ENCODE measurements around the gene AGPAT3. TPM values are rescaled to one million over a fixed set of nuclear protein-coding genes. Genes with fewer than 3 reads are reported as not detected.

Gene AGPAT3
- polyA plus RNA-seq, 2 donors, result 15.3 to 18.6 TPM

GRCh38 chr21:43930074-43930847 is 65.2 kb downstream of the AGPAT3 start:
- WGBS, 2 donors, result 89 to 91% methylated on average over 23 to 25 of the region's 25 CpGs
- no peak overlapping the region for H3K4me3 ChIP-seq (ENCODE audit: low read depth in 1 of 2, low read length in 2 of 2)
- H3K9me3 ChIP-seq (ENCODE audit: control insufficient read depth in 2 of 2, insufficient read depth in 1 of 2, low read depth in 1 of 2, low read length in 1 of 2), result no peaks in the 10 kb centered on the region
- peaks cover 4 to 28% of the 10 kb centered on the region in 2 donors for H3K4me1 ChIP-seq (ENCODE audit: control insufficient read depth in 2 of 2, insufficient read depth in 2 of 2, low read length in 1 of 2)
- H3K27ac ChIP-seq (ENCODE audit: low read depth in 2 of 2, low read length in 1 of 2), result no peak overlapping the region
- H3K27me3 ChIP-seq (ENCODE audit: control insufficient read depth in 1 of 2, insufficient read depth in 2 of 2, low read length in 2 of 2), result no peaks in the 10 kb centered on the region
- H3K36me3 ChIP-seq (ENCODE audit: control insufficient read depth in 2 of 2, insufficient read depth in 2 of 2, low read length in 1 of 2), result peaks cover 3 to 15% of the 10 kb centered on the region in 2 donors

DNA sequence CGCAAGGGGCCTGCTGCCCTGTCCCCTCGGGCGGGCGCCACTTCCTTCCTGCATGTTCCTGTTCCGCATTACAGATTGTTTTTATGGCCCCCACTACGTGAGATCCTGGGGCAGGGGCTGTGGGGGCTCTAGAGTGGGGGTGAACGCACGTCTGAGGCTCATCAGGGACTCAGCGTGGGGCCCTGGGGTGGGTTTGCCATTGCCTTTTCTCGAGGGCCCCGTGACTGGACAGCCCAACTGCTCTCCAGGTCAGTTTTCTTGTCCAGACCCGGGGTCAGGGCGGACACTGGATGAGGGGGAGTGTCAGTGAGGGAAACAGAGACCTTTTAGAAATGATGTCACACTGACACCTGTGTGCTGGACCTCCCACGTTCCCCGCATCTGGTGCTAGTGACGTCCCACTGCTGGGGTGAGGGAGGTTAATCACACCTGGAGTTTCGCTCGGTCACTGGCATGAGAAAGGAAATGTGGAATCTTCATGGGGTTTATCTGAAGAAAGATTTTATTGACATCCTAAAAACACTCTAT is 65.9 kb downstream of the AGPAT3 start:
- Histone ChIP-seq H3K27me3 (ENCODE audit: control insufficient read depth in 1 of 2, insufficient read depth in 2 of 2, low read length in 2 of 2) (no peaks in the 10 kb centered on the region), H3K27ac (ENCODE audit: low read depth in 2 of 2, low read length in 1 of 2) (no peak overlapping the region), H3K36me3 (ENCODE audit: control insufficient read depth in 2 of 2, insufficient read depth in 2 of 2, low read length in 1 of 2) (peaks cover 3 to 15% of the 10 kb centered on the region in 2 donors)

GRCh38 chr21:43931489-43931888 is 66.5 kb downstream of the AGPAT3 start:
- peaks cover 4 to 25% of the 10 kb centered on the region in 2 donors for H3K4me1 ChIP-seq (ENCODE audit: control insufficient read depth in 2 of 2, insufficient read depth in 2 of 2, low read length in 1 of 2)
- H3K36me3 ChIP-seq (ENCODE audit: control insufficient read depth in 2 of 2, insufficient read depth in 2 of 2, low read length in 1 of 2), result peaks cover 3 to 12% of the 10 kb centered on the region in 2 donors
- H3K4me3 ChIP-seq (ENCODE audit: low read depth in 1 of 2, low read length in 2 of 2), result no peak overlapping the region
- 86 to 89% methylated on average over 13 of the region's 13 CpGs for WGBS, 2 donors
- no peak overlapping the region for H3K27ac ChIP-seq (ENCODE audit: low read depth in 2 of 2, low read length in 1 of 2)
- H3K27me3 ChIP-seq (ENCODE audit: control insufficient read depth in 1 of 2, insufficient read depth in 2 of 2, low read length in 2 of 2), result no peaks in the 10 kb centered on the region
- no peaks in the 10 kb centered on the region for H3K9me3 ChIP-seq (ENCODE audit: control insufficient read depth in 2 of 2, insufficient read depth in 1 of 2, low read depth in 1 of 2, low read length in 1 of 2)

More for the DNA sequence above, 65.9 kb downstream of the AGPAT3 start:
- Histone ChIP-seq H3K4me3 (ENCODE audit: low read depth in 1 of 2, low read length in 2 of 2) (no peak overlapping the region), H3K9me3 (ENCODE audit: control insufficient read depth in 2 of 2, insufficient read depth in 1 of 2, low read depth in 1 of 2, low read length in 1 of 2) (no peaks in the 10 kb centered on the region), H3K4me1 (ENCODE audit: control insufficient read depth in 2 of 2, insufficient read depth in 2 of 2, low read length in 1 of 2) (peaks cover 4 to 23% of the 10 kb centered on the region in 2 donors)
- WGBS, 2 donors, result 86 to 90% methylated on average over 18 of the region's 18 CpGs

GRCh38 chr21:43932005-43932404 is 67.0 kb downstream of the AGPAT3 start:
- Histone ChIP-seq H3K27ac (ENCODE audit: low read depth in 2 of 2, low read length in 1 of 2) (no peak overlapping the region), H3K4me1 (ENCODE audit: control insufficient read depth in 2 of 2, insufficient read depth in 2 of 2, low read length in 1 of 2) (peaks cover 4 to 25% of the 10 kb centered on the region in 2 donors), H3K36me3 (ENCODE audit: control insufficient read depth in 2 of 2, insufficient read depth in 2 of 2, low read length in 1 of 2) (peaks cover 3 to 12% of the 10 kb centered on the region in 2 donors), H3K9me3 (ENCODE audit: control insufficient read depth in 2 of 2, insufficient read depth in 1 of 2, low read depth in 1 of 2, low read length in 1 of 2) (no peaks in the 10 kb centered on the region), H3K27me3 (ENCODE audit: control insufficient read depth in 1 of 2, insufficient read depth in 2 of 2, low read length in 2 of 2) (no peaks in the 10 kb centered on the region), H3K4me3 (ENCODE audit: low read depth in 1 of 2, low read length in 2 of 2) (no peak overlapping the region)
- 93 to 95% methylated on average over 17 of the region's 17 CpGs for WGBS, 2 donors

GRCh38 chr21:43933199-43933598 is 68.2 kb downstream of the AGPAT3 start:
- no peak overlapping the region for H3K27ac ChIP-seq (ENCODE audit: low read depth in 2 of 2, low read length in 1 of 2)
- H3K4me1 ChIP-seq (ENCODE audit: control insufficient read depth in 2 of 2, insufficient read depth in 2 of 2, low read length in 1 of 2), result peaks cover 4 to 16% of the 10 kb centered on the region in 2 donors
- H3K9me3 ChIP-seq (ENCODE audit: control insufficient read depth in 2 of 2, insufficient read depth in 1 of 2, low read depth in 1 of 2, low read length in 1 of 2), result no peaks in the 10 kb centered on the region
- H3K27me3 ChIP-seq (ENCODE audit: control insufficient read depth in 1 of 2, insufficient read depth in 2 of 2, low read length in 2 of 2), result no peaks in the 10 kb centered on the region
- H3K4me3 ChIP-seq (ENCODE audit: low read depth in 1 of 2, low read length in 2 of 2), result no peak overlapping the region
- peaks cover 2 to 11% of the 10 kb centered on the region in 2 donors for H3K36me3 ChIP-seq (ENCODE audit: control insufficient read depth in 2 of 2, insufficient read depth in 2 of 2, low read length in 1 of 2)
- WGBS, 2 donors, result 84 to 88% methylated on average over 12 of the region's 12 CpGs

DNA sequence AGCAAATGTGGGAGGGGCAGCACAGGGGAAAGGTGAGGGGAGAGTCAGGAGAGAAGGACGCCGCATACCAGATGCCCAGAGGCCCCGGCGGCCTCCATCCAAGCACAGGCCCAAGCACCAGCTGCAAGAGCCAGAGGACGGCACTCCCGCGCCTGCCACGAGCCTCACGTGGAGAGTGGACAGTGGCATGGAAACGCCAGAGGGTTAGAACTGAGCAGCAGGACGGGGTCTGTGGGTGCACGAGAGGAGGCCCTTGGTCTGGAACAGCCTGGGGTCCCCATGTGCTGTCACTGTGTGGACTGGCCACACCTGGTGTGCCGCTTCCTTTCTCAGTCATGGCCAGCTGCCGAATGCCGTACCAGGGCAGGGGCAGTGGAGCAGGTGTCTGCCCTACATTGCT is 68.7 kb downstream of the AGPAT3 start:
- H3K27ac ChIP-seq (ENCODE audit: low read depth in 2 of 2, low read length in 1 of 2), result no peak overlapping the region

GRCh38 chr21:43934116-43934515 is 69.1 kb downstream of the AGPAT3 start:
- Histone ChIP-seq H3K27me3 (ENCODE audit: control insufficient read depth in 1 of 2, insufficient read depth in 2 of 2, low read length in 2 of 2) (no peaks in the 10 kb centered on the region), H3K4me1 (ENCODE audit: control insufficient read depth in 2 of 2, insufficient read depth in 2 of 2, low read length in 1 of 2) (peaks cover 0 to 18% of the 10 kb centered on the region in 2 donors), H3K9me3 (ENCODE audit: control insufficient read depth in 2 of 2, insufficient read depth in 1 of 2, low read depth in 1 of 2, low read length in 1 of 2) (no peaks in the 10 kb centered on the region), H3K4me3 (ENCODE audit: low read depth in 1 of 2, low read length in 2 of 2) (no peak overlapping the region), H3K36me3 (ENCODE audit: control insufficient read depth in 2 of 2, insufficient read depth in 2 of 2, low read length in 1 of 2) (peaks cover 0 to 10% of the 10 kb centered on the region in 2 donors), H3K27ac (ENCODE audit: low read depth in 2 of 2, low read length in 1 of 2) (no peak overlapping the region)
- 94 to 96% methylated on average over 15 of the region's 15 CpGs for WGBS, 2 donors

More for the DNA sequence above, 68.7 kb downstream of the AGPAT3 start:
- Histone ChIP-seq H3K27me3 (ENCODE audit: control insufficient read depth in 1 of 2, insufficient read depth in 2 of 2, low read length in 2 of 2) (no peaks in the 10 kb centered on the region), H3K4me1 (ENCODE audit: control insufficient read depth in 2 of 2, insufficient read depth in 2 of 2, low read length in 1 of 2) (peaks cover 4 to 17% of the 10 kb centered on the region in 2 donors), H3K4me3 (ENCODE audit: low read depth in 1 of 2, low read length in 2 of 2) (no peak overlapping the region), H3K9me3 (ENCODE audit: control insufficient read depth in 2 of 2, insufficient read depth in 1 of 2, low read depth in 1 of 2, low read length in 1 of 2) (no peaks in the 10 kb centered on the region), H3K36me3 (ENCODE audit: control insufficient read depth in 2 of 2, insufficient read depth in 2 of 2, low read length in 1 of 2) (peaks cover 0 to 10% of the 10 kb centered on the region in 2 donors)
- WGBS, 2 donors, result 93 to 96% methylated on average over 15 of the region's 15 CpGs

- H3K9me3 ChIP-seq (ENCODE audit: control insufficient read depth in 2 of 2, insufficient read depth in 1 of 2, low read depth in 1 of 2, low read length in 1 of 2), result no peaks in the 10 kb centered on the region
- H3K27ac ChIP-seq (ENCODE audit: low read depth in 2 of 2, low read length in 1 of 2), result no peak overlapping the region
- peaks cover 0 to 9% of the 10 kb centered on the region in 2 donors for H3K4me1 ChIP-seq (ENCODE audit: control insufficient read depth in 2 of 2, insufficient read depth in 2 of 2, low read length in 1 of 2)
- 93% methylated on average over 41 of the region's 41 CpGs for WGBS, 2 donors
- H3K27me3 ChIP-seq (ENCODE audit: control insufficient read depth in 1 of 2, insufficient read depth in 2 of 2, low read length in 2 of 2), result no peaks in the 10 kb centered on the region
- H3K36me3 ChIP-seq (ENCODE audit: control insufficient read depth in 2 of 2, insufficient read depth in 2 of 2, low read length in 1 of 2), result peaks cover 0 to 14% of the 10 kb centered on the region in 2 donors
- no peak overlapping the region for H3K4me3 ChIP-seq (ENCODE audit: low read depth in 1 of 2, low read length in 2 of 2)
Measured at GRCh38 chr21:43934716-43935705, 70.0 kb downstream of the AGPAT3 start.

DNA sequence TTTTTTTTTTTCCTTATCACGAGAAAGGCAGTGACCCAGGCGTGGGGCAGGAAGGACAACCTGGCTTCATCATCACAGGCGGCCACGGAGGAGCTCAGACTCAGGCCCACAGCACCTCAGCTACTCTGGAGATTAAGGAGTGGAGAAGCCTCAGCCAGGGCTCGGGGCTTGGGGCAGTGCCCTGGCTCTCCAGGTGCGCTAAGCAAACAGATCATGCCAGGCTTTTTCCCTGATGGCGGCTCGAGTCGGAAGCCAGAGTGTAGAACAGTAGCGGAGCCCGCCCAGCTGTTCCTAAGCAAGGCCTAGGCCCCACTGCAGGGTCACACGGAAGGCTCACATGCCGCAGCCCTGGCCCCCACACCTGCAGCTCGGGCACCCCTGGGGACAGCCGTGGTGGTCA is 70.7 kb downstream of the AGPAT3 start:
- 74 to 83% methylated on average over 15 of the region's 15 CpGs for WGBS, 2 donors
- peaks cover 0 to 8% of the 10 kb centered on the region in 2 donors for H3K4me1 ChIP-seq (ENCODE audit: control insufficient read depth in 2 of 2, insufficient read depth in 2 of 2, low read length in 1 of 2)
- peaks cover 0 to 16% of the 10 kb centered on the region in 2 donors for H3K36me3 ChIP-seq (ENCODE audit: control insufficient read depth in 2 of 2, insufficient read depth in 2 of 2, low read length in 1 of 2)
- no peak overlapping the region for H3K4me3 ChIP-seq (ENCODE audit: low read depth in 1 of 2, low read length in 2 of 2)
- no peaks in the 10 kb centered on the region for H3K9me3 ChIP-seq (ENCODE audit: control insufficient read depth in 2 of 2, insufficient read depth in 1 of 2, low read depth in 1 of 2, low read length in 1 of 2)
- H3K27me3 ChIP-seq (ENCODE audit: control insufficient read depth in 1 of 2, insufficient read depth in 2 of 2, low read length in 2 of 2), result no peaks in the 10 kb centered on the region
- no peak overlapping the region for H3K27ac ChIP-seq (ENCODE audit: low read depth in 2 of 2, low read length in 1 of 2)

All from esophagus (tissue), 2 donors.